HK-2 (cell line): ENCODE measurements around the gene PARD3B.

Experiments
- DNase-seq: peaks from one replicate; pipeline ENCODE4 v3.0.0-alpha.2; 2018; ENCODE audit not compliant: unreplicated experiment

The PARD3B gene

DNA sequence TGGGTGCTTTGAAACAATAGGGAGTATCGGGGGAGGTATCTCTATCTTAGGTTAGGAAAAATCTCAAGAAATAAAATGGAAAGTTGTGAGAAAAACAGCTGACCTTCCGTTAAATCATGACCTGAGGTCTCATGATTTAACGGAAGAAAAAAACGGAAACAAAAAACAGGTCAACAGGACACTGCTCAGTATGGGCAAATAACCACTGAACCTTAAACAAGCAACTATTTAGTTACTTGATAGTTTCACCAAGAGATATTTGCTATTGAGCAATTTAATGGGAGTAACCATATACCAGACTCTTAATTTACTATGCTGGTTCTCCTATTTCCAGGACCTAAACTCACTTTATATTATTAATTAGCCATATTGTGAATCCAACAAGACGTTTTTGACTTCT, 150.8 kb downstream of the PARD3B start:
- DNase-seq, result no peak

DNA sequence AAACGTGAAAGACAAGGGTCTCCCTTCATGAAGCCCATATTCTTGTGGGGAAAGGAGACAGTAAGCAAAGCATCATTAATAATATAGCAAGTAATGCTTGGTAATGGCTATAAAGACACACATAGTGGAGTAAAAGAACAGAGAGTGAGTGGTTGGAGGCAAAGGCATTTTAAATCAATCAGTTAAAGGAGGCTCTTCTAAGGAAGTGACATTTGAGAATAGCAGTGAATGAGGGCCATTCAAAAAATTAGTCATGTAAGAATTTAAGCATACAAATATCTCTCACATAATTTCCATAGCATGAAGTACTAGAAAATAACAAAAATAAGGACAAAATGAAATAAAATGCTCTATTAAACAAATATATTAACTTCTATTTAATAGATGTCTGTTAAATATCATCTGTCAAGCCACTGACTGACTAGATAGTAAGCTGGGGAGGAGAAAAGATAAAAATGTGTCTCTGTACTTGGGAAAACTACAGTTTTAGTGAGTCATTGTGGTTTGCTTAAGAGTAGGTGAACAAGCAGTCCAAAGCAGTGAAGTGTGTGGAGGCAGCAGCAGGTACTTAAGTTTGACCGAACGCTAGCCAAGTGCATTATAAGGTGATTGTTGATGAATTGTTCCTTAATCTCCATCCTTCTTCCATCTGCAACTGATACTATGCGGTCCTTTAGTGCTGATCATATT, 160.1 kb downstream of the PARD3B start:
- DNase-seq, result no peak

- DNase-seq, result peak; percentile 4
These were observed 161.7 kb downstream of the PARD3B start for GRCh38 chr2:204706939-204707338.

DNA sequence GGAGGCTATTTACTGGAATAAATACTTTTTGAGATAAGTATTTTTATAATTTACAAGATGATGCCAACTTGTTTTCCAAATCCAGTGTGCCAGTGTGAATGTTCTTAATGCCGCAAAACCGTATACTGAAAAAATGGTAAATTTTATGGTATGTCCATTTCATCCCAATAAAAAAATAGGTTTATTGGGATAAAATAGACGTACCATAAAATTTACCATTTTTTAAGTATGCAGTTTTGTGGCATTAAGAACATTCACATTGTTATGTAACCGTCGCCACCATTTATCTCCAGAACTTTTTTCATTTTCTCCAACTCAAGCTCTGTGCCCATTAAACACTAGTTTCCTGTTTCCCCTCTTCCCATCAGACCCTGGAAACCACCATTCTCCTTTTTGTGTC, 167.9 kb downstream of the PARD3B start:
- DNase-seq, result no peak

GRCh38 chr2:204715361-204715760, 170.1 kb downstream of the PARD3B start:
- DNase-seq, result no peak

GRCh38 chr2:204717591-204717990, 172.3 kb downstream of the PARD3B start:
- DNase-seq, result no peak

DNA sequence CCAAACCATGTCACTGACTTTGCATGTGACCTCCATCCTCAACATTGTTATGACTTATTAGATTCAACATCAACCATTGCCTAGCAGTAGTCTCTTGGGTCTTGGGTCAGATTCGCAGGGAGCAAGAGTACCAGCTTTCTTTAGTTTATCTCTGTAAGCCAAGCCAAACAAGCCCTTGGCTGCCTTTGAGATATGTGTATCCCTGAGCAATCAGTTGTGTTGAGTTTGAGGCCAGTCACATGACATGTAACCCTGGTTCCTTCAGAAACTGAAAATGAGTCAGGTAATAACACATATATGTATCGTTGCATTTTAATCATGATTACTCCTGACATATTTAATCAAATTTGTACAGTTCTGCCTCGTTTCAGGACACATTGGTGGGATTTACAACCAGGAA, 173.3 kb downstream of the PARD3B start:
- no peak for DNase-seq

GRCh38 chr2:204720874-204721273, 175.6 kb downstream of the PARD3B start:
- no peak for DNase-seq

DNA sequence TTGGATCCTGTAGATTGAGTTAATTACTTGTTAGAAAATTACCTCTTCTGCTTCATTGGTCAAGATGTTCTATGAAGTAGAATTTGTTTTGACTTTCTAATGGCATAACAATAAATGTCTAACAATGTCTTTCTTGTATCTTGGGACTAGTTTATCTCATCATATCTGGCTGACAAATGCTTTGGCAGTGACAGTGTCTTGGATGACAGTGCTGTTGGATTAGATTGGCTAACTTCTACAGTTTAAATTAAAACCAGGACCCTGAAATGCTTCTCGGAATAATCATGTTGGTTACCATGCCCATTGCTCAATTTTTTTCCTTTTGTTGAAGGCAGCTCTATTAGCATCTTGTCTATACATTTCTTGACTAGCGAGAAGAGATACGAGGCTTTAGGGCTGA, 176.9 kb downstream of the PARD3B start:
- DNase-seq, result no peak

GRCh38 chr2:204722691-204723090, 177.4 kb downstream of the PARD3B start:
- no peak for DNase-seq

- DNase-seq, result no peak
These were observed 180.6 kb downstream of the PARD3B start for GRCh38 chr2:204725693-204726360.

DNA sequence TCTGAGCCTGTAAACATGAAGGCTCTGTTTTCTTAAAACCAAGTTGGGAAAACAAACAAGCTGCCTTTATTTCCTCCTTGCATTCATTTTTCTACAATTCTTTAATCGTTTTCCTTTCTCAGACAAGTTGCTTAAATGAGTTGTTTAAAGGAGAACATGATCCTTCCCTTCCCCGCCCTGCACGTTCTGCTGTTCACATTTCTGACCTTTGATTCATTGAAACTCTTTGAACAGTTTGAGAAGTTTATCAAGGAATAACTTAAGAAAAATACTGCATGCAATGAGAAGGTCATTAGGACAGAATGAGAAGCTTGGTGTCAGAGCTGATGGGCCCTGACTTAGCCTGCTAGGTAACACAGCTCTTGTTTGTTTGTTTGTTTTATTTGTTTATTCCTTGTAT, 181.6 kb downstream of the PARD3B start:
- DNase-seq, result no peak

DNA sequence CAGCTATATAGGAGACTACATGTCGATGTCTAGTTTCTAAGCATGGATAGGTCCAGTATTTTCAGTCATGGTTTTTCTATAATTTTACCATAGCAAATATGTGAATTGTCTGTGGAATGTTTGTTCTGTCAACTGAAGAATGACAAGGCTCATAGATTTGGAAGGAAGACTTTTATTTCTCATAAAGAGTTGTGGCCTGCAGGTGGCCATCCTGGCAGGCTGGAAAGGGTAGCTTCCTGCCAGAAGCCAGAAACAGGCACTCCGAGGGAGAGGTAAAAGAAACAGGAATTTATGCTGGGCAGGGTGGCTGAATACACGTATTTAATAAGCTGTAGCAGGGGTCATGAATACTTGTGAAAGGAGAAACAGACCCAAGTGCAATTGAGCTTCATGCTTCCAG, 182.1 kb downstream of the PARD3B start:
- no peak for DNase-seq

DNA sequence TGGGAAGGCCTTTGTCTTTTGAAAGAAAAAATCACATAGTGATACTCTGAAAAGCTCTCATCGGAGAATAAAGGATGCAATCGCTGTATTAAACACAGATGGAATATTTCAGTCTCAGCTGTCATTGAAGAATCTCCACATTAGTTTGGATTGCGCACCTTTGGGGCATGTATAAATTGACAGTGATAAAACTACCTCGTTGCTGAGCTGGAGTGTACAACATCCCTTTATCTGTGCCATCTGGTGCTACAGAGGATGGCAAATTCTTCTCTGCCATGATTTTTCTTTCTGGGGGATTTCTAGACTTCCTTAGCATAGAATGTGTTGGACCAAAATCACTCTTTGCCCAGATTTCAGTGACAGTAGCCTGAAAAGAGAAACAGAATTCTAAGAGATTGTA, 185.3 kb downstream of the PARD3B start:
- no peak for DNase-seq

GRCh38 chr2:204732019-204732418, 186.7 kb downstream of the PARD3B start:
- no peak for DNase-seq

DNA sequence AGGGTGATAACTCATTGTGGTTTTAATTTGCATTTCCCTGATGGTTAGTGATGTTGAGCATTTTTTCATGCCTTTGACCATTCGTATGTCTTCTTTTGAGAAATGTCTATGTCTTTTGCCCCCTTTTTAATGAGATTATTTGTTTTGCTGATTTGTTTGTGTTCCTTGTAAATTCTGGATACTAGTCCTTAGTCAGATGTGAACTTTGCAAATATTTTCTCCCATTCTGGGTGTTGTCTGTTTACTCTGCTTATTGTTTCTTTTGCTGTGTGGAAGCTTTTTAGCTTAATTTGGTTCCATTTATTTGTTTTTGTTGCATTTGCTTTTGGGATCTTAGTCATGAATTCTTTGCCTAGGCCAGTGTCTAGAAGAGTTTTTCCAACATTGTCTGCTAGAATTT, 192.0 kb downstream of the PARD3B start:
- no peak for DNase-seq

DNA sequence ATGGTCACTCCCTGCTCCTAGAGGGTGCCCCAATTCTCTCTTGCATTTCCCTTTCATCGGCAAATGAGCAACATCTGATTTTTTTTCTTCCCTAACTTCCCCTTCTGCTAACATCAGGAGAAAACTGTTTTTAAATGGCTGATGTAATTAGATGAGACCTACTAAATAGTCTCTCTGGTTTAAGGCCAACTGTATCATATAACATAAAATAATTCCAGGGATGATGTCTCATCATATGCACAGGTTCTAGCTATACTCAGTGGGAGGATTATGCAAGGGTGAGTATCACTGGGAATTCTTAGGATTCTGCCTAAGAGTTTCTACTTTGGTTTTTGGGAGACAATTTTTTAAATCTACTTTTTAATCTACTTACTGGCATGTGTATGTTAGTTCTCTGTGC, 193.4 kb downstream of the PARD3B start:
- no peak for DNase-seq

DNA sequence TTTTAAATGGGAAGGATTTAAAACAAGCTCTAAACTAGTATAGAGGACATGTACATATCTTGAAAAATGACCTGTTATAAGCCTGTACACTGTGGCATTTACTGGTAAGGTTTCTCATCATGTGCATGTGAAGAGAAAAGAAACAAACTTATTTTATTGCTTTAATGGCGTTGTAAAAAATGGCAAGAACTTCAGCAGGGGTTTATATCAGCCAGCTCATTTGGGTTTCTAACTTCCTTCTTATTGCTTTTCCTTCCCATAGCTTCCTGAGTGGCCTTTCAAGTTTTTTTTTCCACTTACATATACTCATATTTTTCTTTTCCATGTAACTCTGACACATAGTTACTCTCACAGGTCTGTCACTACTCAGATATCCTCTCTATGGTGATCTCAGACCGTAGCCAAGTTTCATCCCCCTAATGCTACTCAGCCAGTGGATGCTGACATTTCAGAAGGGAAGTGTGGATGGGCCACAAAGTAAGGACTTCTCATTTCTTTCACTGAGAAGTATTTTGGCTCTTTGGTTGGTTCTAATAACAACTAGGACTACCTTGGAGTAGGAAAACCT, 198.2 kb downstream of the PARD3B start:
- DNase-seq, result no peak

GRCh38 chr2:204744506-204744905, 199.2 kb downstream of the PARD3B start:
- DNase-seq, result no peak

DNA sequence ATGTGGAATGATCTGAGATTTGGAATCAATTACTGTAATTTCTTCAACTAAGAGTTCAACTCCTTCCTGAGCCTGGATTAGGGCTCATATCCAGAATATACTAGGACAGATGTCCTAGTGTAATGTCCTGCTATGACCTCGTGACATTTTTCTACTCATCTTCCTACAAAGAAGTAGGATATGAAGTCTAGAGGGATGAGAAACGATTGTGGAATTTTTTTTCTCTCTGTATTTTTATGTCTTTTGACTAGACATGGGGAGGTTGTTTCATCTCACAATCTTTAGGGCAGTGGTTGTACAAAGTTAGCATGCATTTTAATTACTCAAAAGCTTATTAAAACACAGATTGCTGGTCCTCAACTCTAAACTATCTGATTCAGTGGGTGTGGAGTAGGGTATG, 203.0 kb downstream of the PARD3B start:
- DNase-seq, result no peak

DNA sequence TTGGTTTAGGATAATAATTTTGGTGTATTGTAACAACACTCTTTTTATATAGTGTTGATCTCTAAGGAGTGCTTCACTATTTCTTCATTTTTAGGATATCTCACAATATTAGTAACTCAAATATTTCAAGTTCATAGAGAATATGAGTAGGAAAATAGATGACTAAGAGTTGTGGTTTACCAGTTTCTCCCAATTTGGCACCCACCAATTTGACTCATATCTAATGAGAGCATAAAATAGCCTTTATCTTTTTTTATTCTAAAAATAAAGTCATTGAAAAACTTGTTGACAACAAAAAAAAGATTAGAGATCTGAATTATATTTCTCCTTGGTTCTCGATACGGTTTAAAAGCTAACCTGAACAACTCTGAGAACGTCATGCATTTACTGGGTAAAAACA, 204.0 kb downstream of the PARD3B start:
- no peak for DNase-seq

GRCh38 chr2:204750389-204750788, 205.1 kb downstream of the PARD3B start:
- no peak for DNase-seq

DNA sequence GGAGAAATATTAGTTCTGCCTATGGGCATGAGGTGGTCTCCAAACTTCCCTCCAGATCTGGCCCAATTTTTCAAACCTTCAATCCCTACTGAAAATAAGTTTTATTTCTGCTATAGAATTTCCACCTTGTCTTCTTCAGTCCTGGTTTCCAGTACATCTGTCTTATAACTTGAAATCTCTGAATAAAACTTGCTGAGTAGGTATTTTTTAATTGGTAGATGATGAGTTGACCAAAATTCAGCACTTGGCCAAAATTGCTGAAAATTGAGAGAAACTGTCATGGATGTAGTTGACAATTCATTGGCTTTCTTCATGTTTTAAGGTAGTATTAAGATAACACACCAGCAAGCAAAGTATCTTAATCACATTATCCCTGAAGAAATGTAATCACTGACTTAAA, 206.2 kb downstream of the PARD3B start:
- DNase-seq, result no peak
